KMS-11 (cell line): ENCODE measurements around the gene SDK1.

Experiments
- H2AFZ ChIP-seq: fragments of 200-600 bp; sonication (generic); 2 replicates; pipeline ENCODE4 v1.6.1; 2016; ENCODE audit warnings: antibody characterized with exemption, mixed run types, low read depth
- H3K27ac ChIP-seq: fragments of 200-600 bp; sonication (generic); 2 replicates; pipeline ENCODE4 v1.6.1; 2016; ENCODE audit warnings: mild to moderate bottlenecking, mixed run types
- H3K27me3 ChIP-seq: fragments of 200-600 bp; sonication (generic); 2 replicates; pipeline ENCODE4 v1.6.1; 2017; ENCODE audit warnings: mild to moderate bottlenecking, low read depth, mixed run types, moderate library complexity; ENCODE audit not compliant: insufficient read depth
- H3K36me3 ChIP-seq: fragments of 200-600 bp; sonication (generic); 2 replicates; pipeline ENCODE4 v1.6.1; 2017; ENCODE audit warnings: mild to moderate bottlenecking, mixed run types; ENCODE audit not compliant: insufficient read depth
- H3K4me1 ChIP-seq: fragments of 200-600 bp; sonication (generic); 2 replicates; pipeline ENCODE4 v1.6.1; 2016; ENCODE audit warnings: mild to moderate bottlenecking, low read depth, mixed run types; ENCODE audit not compliant: poor library complexity, severe bottlenecking
- H3K4me2 ChIP-seq: fragments of 200-600 bp; sonication (generic); 2 replicates; pipeline ENCODE4 v1.7.0; 2016; ENCODE audit warnings: mild to moderate bottlenecking, mixed run types
- H3K4me3 ChIP-seq: fragments of 200-600 bp; sonication (generic); IDR thresholded peaks from 2 replicates; pipeline ENCODE4 v1.6.1; 2017; ENCODE audit warnings: low read depth, low read length, mixed read lengths; ENCODE audit not compliant: insufficient read depth
- H3K79me2 ChIP-seq: fragments of 200-600 bp; sonication (generic); 2 replicates; pipeline ENCODE4 v1.6.1; 2016; ENCODE audit warnings: low read depth, mixed run types; ENCODE audit not compliant: insufficient read depth
- H3K9ac ChIP-seq: fragments of 200-600 bp; sonication (generic); 2 replicates; pipeline ENCODE4 v1.6.1; 2016; ENCODE audit warnings: mild to moderate bottlenecking, mixed run types
- H4K20me1 ChIP-seq: fragments of 200-600 bp; sonication (generic); 2 replicates; pipeline ENCODE4 v1.6.1; 2016; ENCODE audit warnings: mild to moderate bottlenecking, mixed run types; ENCODE audit not compliant: insufficient read depth
- TF ChIP-seq, protein P1 (sequence below): fragments of 200-600 bp; sonication (generic); conservative IDR thresholded peaks from 2 replicates; pipeline ENCODE4 v1.6.1; 2017; ENCODE audit warnings: low read depth, mild to moderate bottlenecking, antibody characterized with exemption, low read length, moderate library complexity, mixed read lengths

SDK1 gene

DNA sequence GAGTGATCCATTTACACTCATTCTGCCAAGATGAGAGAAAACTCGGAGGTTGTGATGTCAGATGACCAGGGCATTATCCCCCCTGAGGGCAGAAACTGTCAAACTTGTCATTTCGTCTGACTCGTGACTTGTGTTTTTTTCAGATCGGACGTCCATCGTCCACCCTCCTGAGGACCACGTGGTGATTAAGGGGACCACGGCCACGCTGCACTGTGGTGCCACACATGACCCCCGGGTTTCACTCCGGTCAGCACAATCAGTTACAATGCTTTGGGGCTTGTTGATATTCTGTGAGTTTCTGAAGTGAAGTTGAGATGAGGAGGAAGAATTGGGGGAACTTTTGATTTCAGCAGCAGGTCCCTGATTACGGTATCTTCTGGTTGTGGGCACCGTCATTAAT, 670.3 kb downstream of the SDK1 start:
- no peak overlapping the region for H3K4me3 ChIP-seq
- H3K79me2 ChIP-seq: no peaks in the 10 kb centered on the region
- no peaks in the 10 kb centered on the region for H3K27me3 ChIP-seq
- no peaks in the 10 kb centered on the region for H3K36me3 ChIP-seq
- H3K4me1 ChIP-seq: no peaks in the 10 kb centered on the region
- H4K20me1 ChIP-seq: no peaks in the 10 kb centered on the region
- H3K27ac ChIP-seq: no peak overlapping the region
- no peak overlapping the region for H3K4me2 ChIP-seq
- H3K9ac ChIP-seq: no peak overlapping the region
- TF ChIP-seq, protein P1, sequence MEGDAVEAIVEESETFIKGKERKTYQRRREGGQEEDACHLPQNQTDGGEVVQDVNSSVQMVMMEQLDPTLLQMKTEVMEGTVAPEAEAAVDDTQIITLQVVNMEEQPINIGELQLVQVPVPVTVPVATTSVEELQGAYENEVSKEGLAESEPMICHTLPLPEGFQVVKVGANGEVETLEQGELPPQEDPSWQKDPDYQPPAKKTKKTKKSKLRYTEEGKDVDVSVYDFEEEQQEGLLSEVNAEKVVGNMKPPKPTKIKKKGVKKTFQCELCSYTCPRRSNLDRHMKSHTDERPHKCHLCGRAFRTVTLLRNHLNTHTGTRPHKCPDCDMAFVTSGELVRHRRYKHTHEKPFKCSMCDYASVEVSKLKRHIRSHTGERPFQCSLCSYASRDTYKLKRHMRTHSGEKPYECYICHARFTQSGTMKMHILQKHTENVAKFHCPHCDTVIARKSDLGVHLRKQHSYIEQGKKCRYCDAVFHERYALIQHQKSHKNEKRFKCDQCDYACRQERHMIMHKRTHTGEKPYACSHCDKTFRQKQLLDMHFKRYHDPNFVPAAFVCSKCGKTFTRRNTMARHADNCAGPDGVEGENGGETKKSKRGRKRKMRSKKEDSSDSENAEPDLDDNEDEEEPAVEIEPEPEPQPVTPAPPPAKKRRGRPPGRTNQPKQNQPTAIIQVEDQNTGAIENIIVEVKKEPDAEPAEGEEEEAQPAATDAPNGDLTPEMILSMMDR: no peak
- no peak overlapping the region for H2AFZ ChIP-seq

DNA sequence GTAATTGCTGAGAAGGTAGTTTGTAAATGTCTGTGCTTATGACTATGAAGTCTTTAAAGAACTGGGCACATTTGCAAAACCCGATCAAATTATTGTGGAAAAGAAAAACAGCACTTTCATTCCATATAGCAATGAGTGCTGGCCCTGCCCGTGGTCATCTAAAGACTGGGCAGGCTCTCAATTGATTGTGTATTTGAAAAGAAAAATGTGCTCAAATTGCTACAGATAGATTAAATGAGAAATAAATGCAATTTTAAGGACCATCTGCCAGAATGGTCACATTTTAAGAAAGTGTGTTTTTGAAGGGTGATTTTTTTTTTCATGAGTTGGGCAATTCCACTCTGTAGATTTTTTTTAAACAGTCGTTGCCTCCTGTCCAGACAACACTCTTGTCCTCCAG, 672.2 kb downstream of the SDK1 start:
- Histone ChIP-seq H3K4me3 (no peak overlapping the region), H3K79me2 (no peaks in the 10 kb centered on the region), H4K20me1 (no peaks in the 10 kb centered on the region), H3K9ac (no peak overlapping the region), H3K4me2 (no peak overlapping the region), H3K36me3 (no peaks in the 10 kb centered on the region), H2AFZ (no peak overlapping the region), H3K27ac (no peak overlapping the region), H3K27me3 (no peaks in the 10 kb centered on the region), H3K4me1 (no peaks in the 10 kb centered on the region)
- TF ChIP-seq, protein P1: no peak

DNA sequence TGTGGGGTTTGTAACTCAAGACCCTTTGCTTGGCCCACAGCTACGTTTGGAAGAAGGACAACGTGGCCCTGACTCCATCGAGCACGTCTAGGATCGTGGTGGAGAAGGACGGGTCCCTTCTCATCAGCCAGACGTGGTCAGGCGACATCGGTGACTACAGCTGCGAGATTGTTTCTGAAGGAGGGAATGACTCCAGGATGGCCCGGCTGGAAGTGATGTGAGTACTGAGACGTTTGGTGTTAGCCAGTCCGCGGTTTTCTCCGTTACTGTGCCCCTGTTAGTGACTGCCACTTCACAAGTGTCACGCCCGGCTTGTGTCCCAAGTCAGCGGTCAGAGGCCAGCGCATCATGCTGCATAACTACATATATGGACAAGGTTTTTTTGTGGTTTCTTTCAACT, 673.3 kb downstream of the SDK1 start:
- Histone ChIP-seq H3K4me2 (no peak overlapping the region), H3K27ac (no peak overlapping the region), H3K79me2 (no peaks in the 10 kb centered on the region), H3K36me3 (no peaks in the 10 kb centered on the region), H3K27me3 (no peaks in the 10 kb centered on the region), H3K9ac (no peak overlapping the region), H2AFZ (no peak overlapping the region), H3K4me3 (no peak overlapping the region), H4K20me1 (no peaks in the 10 kb centered on the region), H3K4me1 (no peaks in the 10 kb centered on the region)
- TF ChIP-seq, protein P1: no peak

GRCh38 chr7:3975371-3975770, 674.3 kb downstream of the SDK1 start:
- H3K4me1 ChIP-seq: no peaks in the 10 kb centered on the region
- H3K36me3 ChIP-seq: no peaks in the 10 kb centered on the region
- H3K9ac ChIP-seq: no peak overlapping the region
- no peak overlapping the region for H2AFZ ChIP-seq
- no peaks in the 10 kb centered on the region for H3K27me3 ChIP-seq
- no peaks in the 10 kb centered on the region for H3K79me2 ChIP-seq
- H4K20me1 ChIP-seq: no peaks in the 10 kb centered on the region
- no peak overlapping the region for H3K4me3 ChIP-seq
- TF ChIP-seq, protein P1: no peak
- no peak overlapping the region for H3K27ac ChIP-seq
- H3K4me2 ChIP-seq: no peak overlapping the region
